Measurements from ENCODE around the gene GRWD1. TPM values are rescaled to one million over a fixed set of nuclear protein-coding genes. Genes with fewer than 3 reads are reported as not detected.

The GRWD1 gene
- total RNA-seq, 2 donors from 2014 or later = 10.8 to 19.8 TPM

DNA sequence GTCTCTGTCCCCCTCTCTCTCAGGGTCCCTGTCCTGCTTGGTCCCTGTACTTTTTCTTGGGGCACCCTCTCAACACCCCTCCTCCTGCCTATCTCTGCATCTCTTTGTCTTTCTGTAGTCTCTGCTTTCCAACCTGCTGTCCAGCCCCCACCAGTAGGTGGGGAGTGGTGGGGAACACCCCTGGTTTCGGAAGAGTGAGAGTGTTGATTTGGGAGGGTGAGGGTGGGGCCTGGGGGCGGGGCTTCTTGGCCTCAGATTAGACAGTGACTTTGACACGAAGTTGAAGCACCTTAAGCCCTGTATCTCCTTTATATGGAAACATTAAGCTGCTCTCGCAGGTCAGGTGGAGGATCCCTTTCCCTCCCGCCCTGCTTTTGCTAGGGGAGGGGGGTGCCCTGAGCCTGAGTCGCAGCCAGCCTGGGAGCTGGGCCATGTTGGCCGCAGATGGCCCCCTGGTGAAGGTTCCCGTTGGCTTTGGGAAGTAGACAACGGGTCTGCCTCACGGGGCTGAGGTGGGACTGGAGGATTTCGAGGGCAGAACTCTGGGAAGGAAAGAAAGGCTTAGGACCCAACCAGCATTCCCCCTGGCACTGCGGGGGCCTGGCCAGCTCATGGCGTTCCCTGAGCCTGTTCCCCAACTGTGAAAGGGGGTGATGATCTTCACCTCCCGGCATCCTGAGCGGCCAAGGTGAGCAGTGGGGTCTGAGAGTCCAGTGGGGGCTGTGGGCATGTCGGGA lies 9.6 kb downstream of the GRWD1 start, which contains the start of gene KCNJ14:
KCNJ14 (plus strand) TSS at position 404 of the 737 bp plus-strand sequence. CDS start 6,151 bp downstream, outside the sequence.
- no peak for DNase-seq (ENCODE audit: low spot score)

DNA sequence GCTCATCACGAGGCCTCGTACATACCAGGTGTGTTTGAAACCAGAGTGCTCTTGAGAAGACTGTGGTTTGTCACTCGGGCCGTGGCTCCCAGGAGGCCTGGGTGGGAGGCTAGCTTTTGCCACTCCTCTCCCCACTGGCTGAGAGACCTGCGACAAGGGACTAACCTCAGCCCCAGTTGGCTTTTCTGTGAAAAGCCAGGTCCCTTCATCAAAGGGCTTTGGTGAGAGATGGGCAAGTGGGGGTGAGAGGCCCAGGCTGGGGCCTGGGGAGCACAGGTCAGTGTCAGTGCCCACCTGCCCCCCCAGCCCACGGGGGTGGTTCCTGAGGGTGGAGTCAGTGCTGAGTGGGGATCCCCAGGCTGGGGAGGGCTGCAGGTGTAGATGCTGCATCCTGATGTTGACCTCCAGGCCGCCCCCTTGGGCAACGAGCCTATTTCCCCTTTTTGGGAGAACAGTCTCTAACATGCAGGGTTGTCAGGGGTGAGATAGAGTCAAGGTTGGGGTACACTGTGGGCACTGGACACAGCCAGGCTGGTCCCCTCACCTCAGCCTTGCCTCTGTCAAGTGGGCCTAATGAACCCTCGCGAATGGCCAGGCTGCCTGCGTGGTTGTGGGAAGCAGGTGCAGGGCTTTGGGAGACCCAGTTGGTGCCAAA lies 10.3 kb downstream of the GRWD1 start:
- H3K4me1 ChIP-seq = no peaks in the 10 kb centered on the region
- no peaks in the 10 kb centered on the region for H3K9me3 ChIP-seq
- TF ChIP-seq, protein P1, sequence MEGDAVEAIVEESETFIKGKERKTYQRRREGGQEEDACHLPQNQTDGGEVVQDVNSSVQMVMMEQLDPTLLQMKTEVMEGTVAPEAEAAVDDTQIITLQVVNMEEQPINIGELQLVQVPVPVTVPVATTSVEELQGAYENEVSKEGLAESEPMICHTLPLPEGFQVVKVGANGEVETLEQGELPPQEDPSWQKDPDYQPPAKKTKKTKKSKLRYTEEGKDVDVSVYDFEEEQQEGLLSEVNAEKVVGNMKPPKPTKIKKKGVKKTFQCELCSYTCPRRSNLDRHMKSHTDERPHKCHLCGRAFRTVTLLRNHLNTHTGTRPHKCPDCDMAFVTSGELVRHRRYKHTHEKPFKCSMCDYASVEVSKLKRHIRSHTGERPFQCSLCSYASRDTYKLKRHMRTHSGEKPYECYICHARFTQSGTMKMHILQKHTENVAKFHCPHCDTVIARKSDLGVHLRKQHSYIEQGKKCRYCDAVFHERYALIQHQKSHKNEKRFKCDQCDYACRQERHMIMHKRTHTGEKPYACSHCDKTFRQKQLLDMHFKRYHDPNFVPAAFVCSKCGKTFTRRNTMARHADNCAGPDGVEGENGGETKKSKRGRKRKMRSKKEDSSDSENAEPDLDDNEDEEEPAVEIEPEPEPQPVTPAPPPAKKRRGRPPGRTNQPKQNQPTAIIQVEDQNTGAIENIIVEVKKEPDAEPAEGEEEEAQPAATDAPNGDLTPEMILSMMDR (IDR thresholded peaks at IDR 0.05) = no peak
- H3K4me3 ChIP-seq = no peak overlapping the region
- H3K27ac ChIP-seq = no peak overlapping the region
- no peak for DNase-seq (ENCODE audit: low spot score)
- H3K36me3 ChIP-seq = peaks cover 35% of the 10 kb centered on the region
- no peaks in the 10 kb centered on the region for H3K27me3 ChIP-seq

More for the DNA sequence above, 9.6 kb downstream of the GRWD1 start, which contains the start of gene KCNJ14:
- H3K4me3 ChIP-seq = no peak within 1 kb of the TSS
- H3K36me3 ChIP-seq = peaks cover 42% of the 10 kb centered on the region
- no peaks in the 10 kb centered on the region for H3K4me1 ChIP-seq
- H3K27ac ChIP-seq = no peak within 1 kb of the TSS
- TF ChIP-seq, protein P1 (IDR thresholded peaks at IDR 0.05) = no peak
- H3K27me3 ChIP-seq = no peaks in the 10 kb centered on the region
- H3K9me3 ChIP-seq = no peaks in the 10 kb centered on the region

DNA sequence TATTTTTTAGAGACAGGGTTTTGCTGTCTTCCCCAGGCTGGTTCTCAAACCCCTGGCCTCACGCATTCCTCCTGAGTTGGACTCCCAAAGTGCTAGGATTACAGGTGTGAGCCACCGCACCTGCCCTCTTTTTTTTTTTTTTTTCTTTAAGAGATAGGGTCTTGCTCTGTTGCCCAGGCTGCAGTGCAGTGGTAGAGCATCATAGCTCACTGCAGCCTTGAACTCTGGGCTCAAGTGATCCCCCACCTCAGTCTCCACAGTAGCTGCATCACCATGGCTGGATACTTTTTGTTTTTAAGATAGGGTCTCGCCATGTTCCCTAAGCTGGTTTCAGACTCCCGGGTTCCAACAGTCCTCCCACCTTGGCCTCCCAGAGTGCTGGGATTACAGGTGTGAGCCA lies 11.1 kb downstream of the GRWD1 start:
- Histone ChIP-seq H3K27ac (no peak overlapping the region), H3K9me3 (no peaks in the 10 kb centered on the region), H3K4me1 (no peaks in the 10 kb centered on the region), H3K36me3 (peaks cover 26% of the 10 kb centered on the region), H3K27me3 (no peaks in the 10 kb centered on the region), H3K4me3 (no peak overlapping the region)
- TF ChIP-seq, protein P1 (IDR thresholded peaks at IDR 0.05) = no peak
- DNase-seq (ENCODE audit: low spot score) = no peak

DNA sequence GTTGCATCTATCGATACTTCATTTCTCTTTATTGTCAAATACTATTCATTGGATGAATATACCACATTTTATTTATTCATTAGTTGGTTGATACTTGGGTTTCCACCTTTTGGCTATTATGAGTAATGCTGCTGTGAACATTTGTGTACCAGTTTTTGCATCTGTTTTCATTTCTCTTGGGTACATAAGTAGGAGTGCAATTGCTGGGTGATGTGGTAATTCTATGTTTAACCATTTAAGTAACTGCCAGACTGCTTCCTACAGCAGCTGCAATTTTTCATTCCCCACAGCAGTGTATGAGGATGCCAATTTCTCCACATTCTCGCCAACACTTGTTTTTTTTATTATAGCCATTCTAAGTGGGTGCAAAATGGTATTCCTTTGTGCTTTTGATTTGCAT lies 12.2 kb downstream of the GRWD1 start:
- Histone ChIP-seq H3K4me3 (no peak overlapping the region), H3K27ac (no peak overlapping the region), H3K36me3 (peaks cover 16% of the 10 kb centered on the region), H3K9me3 (no peaks in the 10 kb centered on the region), H3K27me3 (no peaks in the 10 kb centered on the region), H3K4me1 (no peaks in the 10 kb centered on the region)
- TF ChIP-seq, protein P1 (IDR thresholded peaks at IDR 0.05) = no peak
- DNase-seq (ENCODE audit: low spot score) = no peak

DNA sequence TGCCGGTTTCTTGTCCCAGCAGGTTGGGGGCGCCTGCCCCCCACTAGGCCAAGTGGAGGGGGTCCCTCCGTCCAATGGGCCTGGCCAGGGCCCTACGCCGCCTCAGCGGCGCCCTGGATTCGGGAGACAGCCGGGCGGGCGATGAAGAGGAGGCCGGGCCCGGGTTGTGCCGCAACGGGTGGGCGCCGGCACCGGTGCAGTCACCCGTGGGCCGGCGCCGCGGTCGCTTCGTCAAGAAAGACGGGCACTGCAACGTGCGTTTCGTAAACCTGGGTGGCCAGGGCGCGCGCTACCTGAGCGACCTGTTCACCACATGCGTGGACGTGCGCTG lies 15.8 kb downstream of the GRWD1 start:
- no peaks in the 10 kb centered on the region for H3K4me1 ChIP-seq
- no peaks in the 10 kb centered on the region for H3K36me3 ChIP-seq
- H3K27ac ChIP-seq = no peak overlapping the region
- DNase-seq (ENCODE audit: low spot score) = no peak
- H3K9me3 ChIP-seq = no peaks in the 10 kb centered on the region
- H3K27me3 ChIP-seq = no peaks in the 10 kb centered on the region
- TF ChIP-seq, protein P1 (IDR thresholded peaks at IDR 0.05) = no peak
- H3K4me3 ChIP-seq = no peak overlapping the region

Measured in right atrium auricular region (tissue), 2 donors.